NT2/D1 (cell line): ENCODE data around the gene SEMA4C.

ENCODE experiments used
- DNase-seq: peaks from one replicate; pipeline ENCODE4 v3.0.0-alpha.2; 2011; ENCODE audit warnings: low read depth, low spot score
- H3K27me3 ChIP-seq: 2 replicates; pipeline ENCODE4 v1.6.0; 2011; ENCODE audit warnings: mild to moderate bottlenecking; ENCODE audit not compliant: insufficient read length, insufficient read depth
- H3K36me3 ChIP-seq: 2 replicates; pipeline ENCODE4 v1.6.1; 2011; ENCODE audit warnings: mild to moderate bottlenecking, low read length, mixed read lengths; ENCODE audit not compliant: insufficient read depth, insufficient read length
- H3K4me1 ChIP-seq: 2 replicates; pipeline ENCODE4 v1.5.1; 2011; ENCODE audit not compliant: insufficient read depth, insufficient read length
- H3K4me3 ChIP-seq: 2 replicates; pipeline ENCODE4 v1.5.1; 2011; ENCODE audit warnings: low read depth; ENCODE audit not compliant: insufficient read length
- H3K9ac ChIP-seq: 2 replicates; pipeline ENCODE4 v1.6.0; 2011; ENCODE audit warnings: low read depth; ENCODE audit not compliant: insufficient read length
- H3K9me3 ChIP-seq: 2 replicates; pipeline ENCODE4 v1.5.1; 2011; ENCODE audit warnings: mild to moderate bottlenecking, low read length; ENCODE audit not compliant: insufficient read depth
- SUZ12 ChIP-seq: IDR thresholded peaks from 2 replicates; pipeline ENCODE4 v1.6.1; 2011; ENCODE audit not compliant: insufficient read length, insufficient read depth; ENCODE audit errors: extremely low read depth
- YY1 ChIP-seq: IDR thresholded peaks from 2 replicates; pipeline ENCODE4 v1.6.1; 2011; ENCODE audit not compliant: insufficient read length, insufficient read depth
- ZNF274 ChIP-seq: IDR thresholded peaks from 2 replicates; pipeline ENCODE4 v1.6.1; 2011; ENCODE audit warnings: mild to moderate bottlenecking, low read depth, low read length

Gene SEMA4C

DNA sequence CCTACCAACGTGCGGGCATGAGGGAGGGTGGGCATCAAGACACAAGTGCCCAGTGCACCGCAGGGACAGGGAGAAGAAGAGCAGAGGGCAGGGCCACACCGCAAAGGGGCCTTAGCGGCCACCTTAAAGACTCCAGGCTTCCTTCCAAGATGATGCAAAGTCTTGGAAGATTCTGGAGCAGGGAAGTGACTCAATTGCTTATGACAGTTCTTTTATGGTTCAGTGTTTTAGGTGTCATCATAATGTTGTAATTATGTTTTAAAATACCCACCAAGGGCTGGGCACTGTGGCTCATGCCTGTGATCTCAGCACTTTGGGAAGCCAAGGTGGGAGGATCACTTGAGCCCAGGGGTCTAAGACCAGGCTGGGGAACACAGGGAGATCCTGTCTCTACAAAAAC is 44.5 kb upstream of the SEMA4C start:
- H3K36me3 ChIP-seq = no peaks in the 10 kb centered on the region
- H3K27me3 ChIP-seq = peaks cover 55% of the 10 kb centered on the region
- TF ChIP-seq SUZ12 = no peak
- no peak for TF ChIP-seq ZNF274
- TF ChIP-seq YY1 = no peak
- peaks cover 24% of the 10 kb centered on the region for H3K4me1 ChIP-seq
- no peak for DNase-seq
- no peak overlapping the region for H3K4me3 ChIP-seq
- H3K9ac ChIP-seq = no peak overlapping the region
- peaks cover 21% of the 10 kb centered on the region for H3K9me3 ChIP-seq

GRCh38 chr2:96913398-96914202 is 43.7 kb upstream of the SEMA4C start:
- no peak overlapping the region for H3K9ac ChIP-seq
- peaks cover 21% of the 10 kb centered on the region for H3K9me3 ChIP-seq
- no peak overlapping the region for H3K4me3 ChIP-seq
- H3K4me1 ChIP-seq = peaks cover 24% of the 10 kb centered on the region
- no peak for DNase-seq
- H3K36me3 ChIP-seq = no peaks in the 10 kb centered on the region
- TF ChIP-seq YY1 = no peak
- TF ChIP-seq ZNF274 = no peak
- no peak for TF ChIP-seq SUZ12
- peaks cover 48% of the 10 kb centered on the region for H3K27me3 ChIP-seq

DNA sequence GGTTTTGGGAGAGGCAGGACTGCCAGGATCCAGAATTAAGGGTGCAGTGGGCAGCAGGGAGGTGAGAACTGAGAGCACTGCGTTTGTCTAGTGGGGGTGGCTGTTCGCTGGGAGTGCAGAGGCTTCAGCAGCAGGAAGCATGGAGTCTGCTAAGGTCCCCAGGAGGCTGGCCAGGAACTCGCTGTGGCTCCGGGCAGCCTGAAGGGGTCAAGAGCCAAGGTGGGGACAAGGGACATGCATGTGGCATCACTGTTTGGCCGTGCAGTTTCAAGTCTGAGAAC is 43.2 kb upstream of the SEMA4C start:
- H3K27me3 ChIP-seq = peaks cover 42% of the 10 kb centered on the region
- peak overlapping the region; percentile 70 for H3K9ac ChIP-seq
- no peaks in the 10 kb centered on the region for H3K36me3 ChIP-seq
- peaks cover 24% of the 10 kb centered on the region for H3K4me1 ChIP-seq
- no peak for DNase-seq
- H3K4me3 ChIP-seq = no peak overlapping the region
- H3K9me3 ChIP-seq = peaks cover 21% of the 10 kb centered on the region
- TF ChIP-seq YY1 (no peak), ZNF274 (no peak), SUZ12 (no peak)

- no peak for DNase-seq
- Histone ChIP-seq H3K4me1 (peaks cover 29% of the 10 kb centered on the region), H3K4me3 (no peak overlapping the region), H3K27me3 (peaks cover 37% of the 10 kb centered on the region), H3K36me3 (no peaks in the 10 kb centered on the region), H3K9ac (peak overlapping the region; percentile 70), H3K9me3 (peaks cover 16% of the 10 kb centered on the region)
- no peak for TF ChIP-seq SUZ12
- TF ChIP-seq ZNF274 = no peak
- no peak for TF ChIP-seq YY1
Observed at GRCh38 chr2:96912346-96913116, 42.7 kb upstream of the SEMA4C start.

- no peak for TF ChIP-seq SUZ12
- no peak for TF ChIP-seq YY1
- TF ChIP-seq ZNF274 = no peak
- H3K4me1 ChIP-seq = peaks cover 35% of the 10 kb centered on the region
- no peak overlapping the region for H3K9ac ChIP-seq
- H3K27me3 ChIP-seq = peaks cover 21% of the 10 kb centered on the region
- no peaks in the 10 kb centered on the region for H3K36me3 ChIP-seq
- no peak for DNase-seq
- H3K4me3 ChIP-seq = no peak overlapping the region
- no peaks in the 10 kb centered on the region for H3K9me3 ChIP-seq
Observed at GRCh38 chr2:96909611-96910021, 39.7 kb upstream of the SEMA4C start.

DNA sequence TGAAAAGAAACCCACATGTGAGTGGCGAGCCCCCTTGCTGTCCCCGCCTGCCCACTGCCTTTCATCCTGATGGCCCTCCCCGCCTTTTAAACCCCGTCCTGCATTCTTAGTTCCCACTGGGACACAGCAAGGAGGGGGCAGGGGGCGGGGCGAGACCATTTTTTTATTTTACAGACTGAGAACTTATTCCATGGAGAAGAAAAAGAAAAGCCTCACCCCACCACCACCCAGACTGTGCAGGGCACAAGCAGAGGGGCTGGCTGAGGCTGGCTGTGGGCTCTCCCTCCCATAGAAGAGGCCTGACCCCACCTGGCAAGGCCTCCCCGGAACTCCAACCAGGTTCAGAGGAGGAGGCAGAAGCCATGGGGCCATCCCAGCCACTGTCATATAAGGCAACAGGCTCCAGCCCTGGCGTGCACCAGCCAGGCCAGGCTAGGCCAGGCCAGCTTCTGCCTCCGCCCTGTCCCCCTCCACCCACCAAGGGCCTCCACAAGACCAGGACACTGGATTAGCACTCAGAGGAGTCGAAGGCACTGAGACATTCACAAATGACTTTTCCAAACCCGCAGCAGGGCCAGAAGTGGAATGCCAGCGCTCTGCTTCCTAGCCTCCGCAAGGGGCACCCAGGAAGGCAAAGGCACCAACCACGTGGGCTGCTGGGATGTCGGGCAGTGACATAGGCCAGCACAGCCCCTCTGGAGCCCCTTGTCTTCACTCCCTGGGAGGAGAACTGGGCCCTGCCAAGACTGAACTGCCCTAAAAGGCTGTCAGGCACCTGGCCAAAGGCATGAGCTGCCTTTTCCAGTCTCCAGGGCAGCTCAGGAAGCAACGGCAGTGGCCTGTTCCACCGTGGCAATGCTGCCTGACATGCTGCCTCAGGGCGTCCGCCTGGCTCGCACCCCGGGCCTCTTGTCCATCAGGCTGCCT is 37.5 kb upstream of the SEMA4C start:
- peak; percentile 44 for DNase-seq
- peaks cover 28% of the 10 kb centered on the region for H3K4me1 ChIP-seq
- H3K36me3 ChIP-seq = no peaks in the 10 kb centered on the region
- H3K4me3 ChIP-seq = no peak overlapping the region
- H3K9ac ChIP-seq = peak overlapping the region; percentile 68
- peaks cover 3% of the 10 kb centered on the region for H3K27me3 ChIP-seq
- TF ChIP-seq SUZ12 = no peak
- no peak for TF ChIP-seq YY1
- no peak for TF ChIP-seq ZNF274
- H3K9me3 ChIP-seq = no peaks in the 10 kb centered on the region
